Ishikawa (cell line): ENCODE data around the gene HABP4.

Source experiments
- CEBPB ChIP-seq: IDR thresholded peaks from 2 replicates; pipeline ENCODE4 v1.6.1; 2012
- CREB1 ChIP-seq: IDR thresholded peaks from 2 replicates; pipeline ENCODE4 v1.6.1; 2012; ENCODE audit warnings: low read depth
- EGR1 ChIP-seq: IDR thresholded peaks from 2 replicates; pipeline ENCODE4 v1.6.1; 2012
- EP300 ChIP-seq: IDR thresholded peaks from 2 replicates; pipeline ENCODE4 v1.6.1; 2012; ENCODE audit warnings: borderline replicate concordance
- FOXM1 ChIP-seq: IDR thresholded peaks from 2 replicates; pipeline ENCODE4 v1.6.1; 2012; ENCODE audit warnings: low read depth, borderline replicate concordance
- MAX ChIP-seq: IDR thresholded peaks from 2 replicates; pipeline ENCODE4 v1.6.1; 2012
- NFIC ChIP-seq: IDR thresholded peaks from 2 replicates; pipeline ENCODE4 v1.6.1; 2012
- RAD21 ChIP-seq: IDR thresholded peaks from 2 replicates; pipeline ENCODE4 v1.6.1; 2012; ENCODE audit warnings: low read depth
- REST ChIP-seq: IDR thresholded peaks from 2 replicates; pipeline ENCODE4 v1.6.1; 2012; ENCODE audit warnings: low read depth, mild to moderate bottlenecking
- TAF1 ChIP-seq: IDR thresholded peaks from 2 replicates; pipeline ENCODE4 v1.6.1; 2012; ENCODE audit warnings: low read depth, mild to moderate bottlenecking
- TCF12 ChIP-seq: IDR thresholded peaks from 2 replicates; pipeline ENCODE4 v1.6.1; 2012; ENCODE audit warnings: low read depth
- TEAD4 ChIP-seq: IDR thresholded peaks from 2 replicates; pipeline ENCODE4 v1.6.1; 2012
- USF1 ChIP-seq: IDR thresholded peaks from 2 replicates; pipeline ENCODE4 v1.6.1; 2012
- YY1 ChIP-seq: IDR thresholded peaks from 2 replicates; pipeline ENCODE4 v1.6.1; 2012; ENCODE audit warnings: low read depth
- ZBTB7A ChIP-seq: IDR thresholded peaks from 2 replicates; pipeline ENCODE4 v1.6.1; 2012; ENCODE audit warnings: low read depth

The HABP4 gene

GRCh38 chr9:96509848-96510247 lies 59.9 kb downstream of the HABP4 start:
- no peak for TF ChIP-seq TEAD4
- TF ChIP-seq FOXM1, result no peak
- no peak for TF ChIP-seq YY1

- TF ChIP-seq REST (no peak), CEBPB (no peak), USF1 (no peak), CREB1 (no peak), ZBTB7A (no peak), TCF12 (no peak), TAF1 (no peak), EP300 (no peak), FOXM1 (no peak), TEAD4 (no peak), NFIC (no peak), RAD21 (no peak), YY1 (no peak), MAX (no peak), EGR1 (no peak)
Observed at GRCh38 chr9:96510258-96510657, 60.3 kb downstream of the HABP4 start.

GRCh38 chr9:96512240-96512639 lies 62.3 kb downstream of the HABP4 start:
- TF ChIP-seq ZBTB7A (no peak), YY1 (no peak), EGR1 (no peak), REST (no peak)

GRCh38 chr9:96513622-96514021 lies 63.7 kb downstream of the HABP4 start:
- no peak for TF ChIP-seq YY1
- no peak for TF ChIP-seq EGR1
- TF ChIP-seq NFIC, result no peak
- no peak for TF ChIP-seq MAX

- no peak for TF ChIP-seq NFIC
- no peak for TF ChIP-seq ZBTB7A
- TF ChIP-seq TCF12, result no peak
- no peak for TF ChIP-seq RAD21
- no peak for TF ChIP-seq USF1
- no peak for TF ChIP-seq CEBPB
- TF ChIP-seq YY1, result no peak
- TF ChIP-seq TEAD4, result no peak
- no peak for TF ChIP-seq REST
- no peak for TF ChIP-seq FOXM1
- no peak for TF ChIP-seq EP300
- TF ChIP-seq MAX, result no peak
- no peak for TF ChIP-seq TAF1
- no peak for TF ChIP-seq EGR1
- no peak for TF ChIP-seq CREB1
Observed at GRCh38 chr9:96514108-96514799, 64.3 kb downstream of the HABP4 start.
